Fibroblast of peridontal ligament (primary cell): Measurements from ENCODE around the gene FUT2.

Source experiments
- DNase-seq: peaks from one replicate; pipeline ENCODE4 v3.0.0-alpha.2; 2010; ENCODE audit errors: extremely low read depth

Gene FUT2

DNA sequence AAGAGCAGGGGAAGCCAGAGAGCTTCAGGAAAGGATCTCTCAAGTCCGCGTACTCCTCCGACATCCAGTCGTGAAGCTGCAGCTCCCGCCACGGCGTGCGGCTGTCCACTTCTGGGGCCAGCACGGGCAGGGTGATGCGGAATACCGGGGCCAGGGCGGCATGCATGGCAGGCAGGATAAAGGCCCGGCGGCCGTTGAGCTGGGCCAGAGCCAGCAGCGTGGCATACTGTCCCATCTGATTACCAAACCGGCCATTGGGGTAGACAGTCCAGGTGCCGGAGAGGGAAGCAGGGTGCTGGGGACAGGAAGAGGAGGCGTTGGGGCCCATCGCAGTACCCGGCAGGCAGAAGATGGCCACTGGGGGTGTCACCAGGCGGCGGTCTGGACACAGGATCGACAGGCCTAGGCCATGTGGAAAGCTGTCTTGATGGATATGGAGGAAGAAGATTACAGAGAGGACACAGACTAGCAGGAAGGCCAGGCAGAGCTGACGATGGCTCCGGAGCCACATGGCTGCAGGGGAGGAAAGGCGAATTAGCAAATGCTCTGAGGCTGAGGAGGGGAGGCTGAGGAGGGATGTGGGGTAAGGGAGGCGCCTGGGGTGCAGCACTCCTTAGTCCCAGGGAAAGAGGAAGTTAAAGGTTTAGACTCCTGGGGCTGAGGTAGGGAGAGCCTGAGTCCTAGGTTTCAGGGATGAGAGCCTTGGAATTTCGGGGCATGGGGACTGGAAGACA, 55.2 kb downstream of the FUT2 start:
- DNase-seq = no peak

GRCh38 chr19:48751845-48752495, 56.2 kb downstream of the FUT2 start:
- DNase-seq = no peak

GRCh38 chr19:48752496-48753365, 57.0 kb downstream of the FUT2 start, which contains the start of gene FUT1:
Gene FUT1, minus strand, starts transcription at chr19:48752641. Its CDS starts 1,360 bp downstream, at chr19:48751281.
- DNase-seq = no peak

GRCh38 chr19:48755084-48755641, 59.4 kb downstream of the FUT2 start, which contains the start of gene FGF21:
Gene FGF21, plus strand, starts transcription at chr19:48755524. Its CDS starts 713 bp downstream, at chr19:48756237.
- no peak for DNase-seq
